Measurements from ENCODE around the gene RPS6KA5.

RPS6KA5 gene

GRCh38 chr14:90962505-90963109 is 97.8 kb downstream of the RPS6KA5 start:
- TF ChIP-seq, protein P1, sequence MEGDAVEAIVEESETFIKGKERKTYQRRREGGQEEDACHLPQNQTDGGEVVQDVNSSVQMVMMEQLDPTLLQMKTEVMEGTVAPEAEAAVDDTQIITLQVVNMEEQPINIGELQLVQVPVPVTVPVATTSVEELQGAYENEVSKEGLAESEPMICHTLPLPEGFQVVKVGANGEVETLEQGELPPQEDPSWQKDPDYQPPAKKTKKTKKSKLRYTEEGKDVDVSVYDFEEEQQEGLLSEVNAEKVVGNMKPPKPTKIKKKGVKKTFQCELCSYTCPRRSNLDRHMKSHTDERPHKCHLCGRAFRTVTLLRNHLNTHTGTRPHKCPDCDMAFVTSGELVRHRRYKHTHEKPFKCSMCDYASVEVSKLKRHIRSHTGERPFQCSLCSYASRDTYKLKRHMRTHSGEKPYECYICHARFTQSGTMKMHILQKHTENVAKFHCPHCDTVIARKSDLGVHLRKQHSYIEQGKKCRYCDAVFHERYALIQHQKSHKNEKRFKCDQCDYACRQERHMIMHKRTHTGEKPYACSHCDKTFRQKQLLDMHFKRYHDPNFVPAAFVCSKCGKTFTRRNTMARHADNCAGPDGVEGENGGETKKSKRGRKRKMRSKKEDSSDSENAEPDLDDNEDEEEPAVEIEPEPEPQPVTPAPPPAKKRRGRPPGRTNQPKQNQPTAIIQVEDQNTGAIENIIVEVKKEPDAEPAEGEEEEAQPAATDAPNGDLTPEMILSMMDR (IDR thresholded peaks at IDR 0.05; ENCODE audit: low read length): no peak
- TF ChIP-seq EZH2 (IDR thresholded peaks at IDR 0.05; ENCODE audit: borderline replicate concordance, low read length): no peak
- no peak overlapping the region for H3K9ac ChIP-seq (ENCODE audit: low read length)

GRCh38 chr14:90960818-90961217 is 99.6 kb downstream of the RPS6KA5 start:
- peaks cover 5% of the 10 kb centered on the region for H3K9me3 ChIP-seq (ENCODE audit: low read length)
- no peaks in the 10 kb centered on the region for H4K20me1 ChIP-seq (ENCODE audit: insufficient read depth, low read length)
- H3K4me2 ChIP-seq (ENCODE audit: low read length): no peak overlapping the region
- H3K4me3 ChIP-seq (ENCODE audit: low read depth, low read length, poor library complexity, severe bottlenecking): no peak overlapping the region
- no peaks in the 10 kb centered on the region for H3K36me3 ChIP-seq (ENCODE audit: insufficient read depth, low read length)
- no peak overlapping the region for H3K9ac ChIP-seq (ENCODE audit: low read length)
- H3K9me2 ChIP-seq (ENCODE audit: low read depth, low read length): no peaks in the 10 kb centered on the region
- H2AFZ ChIP-seq (ENCODE audit: low read length): no peak overlapping the region
- H3F3A ChIP-seq (ENCODE audit: insufficient read depth, low read length): no peaks in the 10 kb centered on the region
- no peak for TF ChIP-seq EZH2 (IDR thresholded peaks at IDR 0.05; ENCODE audit: borderline replicate concordance, low read length)
- TF ChIP-seq, protein P1 (IDR thresholded peaks at IDR 0.05; ENCODE audit: low read length): no peak
- H3K27me3 ChIP-seq (ENCODE audit: insufficient read depth, low read length): no peaks in the 10 kb centered on the region
- H3K4me1 ChIP-seq (ENCODE audit: insufficient read depth, low read length, severe bottlenecking): no peaks in the 10 kb centered on the region
- H3K79me2 ChIP-seq (ENCODE audit: insufficient read depth, low read length): no peaks in the 10 kb centered on the region
- no peak overlapping the region for H3K27ac ChIP-seq (ENCODE audit: low read depth, low read length, poor library complexity, severe bottlenecking)

More at GRCh38 chr14:90962505-90963109, 97.8 kb downstream of the RPS6KA5 start:
- Histone ChIP-seq H3K4me2 (ENCODE audit: low read length) (no peak overlapping the region), H3K36me3 (ENCODE audit: insufficient read depth, low read length) (no peaks in the 10 kb centered on the region), H3K4me1 (ENCODE audit: insufficient read depth, low read length, severe bottlenecking) (no peaks in the 10 kb centered on the region), H3K27me3 (ENCODE audit: insufficient read depth, low read length) (no peaks in the 10 kb centered on the region), H3F3A (ENCODE audit: insufficient read depth, low read length) (no peaks in the 10 kb centered on the region), H4K20me1 (ENCODE audit: insufficient read depth, low read length) (no peaks in the 10 kb centered on the region), H3K9me3 (ENCODE audit: low read length) (no peaks in the 10 kb centered on the region), H3K9me2 (ENCODE audit: low read depth, low read length) (no peaks in the 10 kb centered on the region), H3K27ac (ENCODE audit: low read depth, low read length, poor library complexity, severe bottlenecking) (no peak overlapping the region), H2AFZ (ENCODE audit: low read length) (no peak overlapping the region), H3K79me2 (ENCODE audit: insufficient read depth, low read length) (no peaks in the 10 kb centered on the region), H3K4me3 (ENCODE audit: low read depth, low read length, poor library complexity, severe bottlenecking) (no peak overlapping the region)

DNA sequence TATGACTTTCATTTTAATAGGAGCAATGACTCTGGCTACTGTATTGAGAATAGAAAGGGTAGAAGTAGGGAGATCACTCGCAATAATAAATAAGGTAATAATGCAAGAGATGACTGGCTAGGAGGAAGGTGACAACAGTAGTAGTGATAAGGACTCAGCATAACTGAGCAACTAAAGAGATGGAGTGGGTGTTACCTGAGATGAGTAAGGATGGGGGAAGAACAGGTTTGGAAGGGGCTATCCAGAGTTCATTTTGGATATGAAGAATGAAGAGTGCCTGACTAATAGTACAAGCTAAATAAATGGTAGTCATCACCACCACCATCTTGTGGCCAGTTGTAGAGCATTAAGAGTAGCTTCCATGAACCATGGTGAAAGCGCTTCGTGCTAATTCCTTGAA is 101.1 kb downstream of the RPS6KA5 start:
- Histone ChIP-seq H3K27me3 (ENCODE audit: insufficient read depth, low read length) (no peaks in the 10 kb centered on the region), H3K4me2 (ENCODE audit: low read length) (no peak overlapping the region), H3K79me2 (ENCODE audit: insufficient read depth, low read length) (no peaks in the 10 kb centered on the region), H2AFZ (ENCODE audit: low read length) (no peak overlapping the region), H3K36me3 (ENCODE audit: insufficient read depth, low read length) (no peaks in the 10 kb centered on the region), H3K9me2 (ENCODE audit: low read depth, low read length) (no peaks in the 10 kb centered on the region), H3F3A (ENCODE audit: insufficient read depth, low read length) (no peaks in the 10 kb centered on the region), H3K4me3 (ENCODE audit: low read depth, low read length, poor library complexity, severe bottlenecking) (no peak overlapping the region), H3K9ac (ENCODE audit: low read length) (no peak overlapping the region), H3K4me1 (ENCODE audit: insufficient read depth, low read length, severe bottlenecking) (no peaks in the 10 kb centered on the region), H3K27ac (ENCODE audit: low read depth, low read length, poor library complexity, severe bottlenecking) (no peak overlapping the region), H3K9me3 (ENCODE audit: low read length) (peaks cover 8% of the 10 kb centered on the region), H4K20me1 (ENCODE audit: insufficient read depth, low read length) (no peaks in the 10 kb centered on the region)
- TF ChIP-seq, protein P1 (IDR thresholded peaks at IDR 0.05; ENCODE audit: low read length): no peak
- no peak for TF ChIP-seq EZH2 (IDR thresholded peaks at IDR 0.05; ENCODE audit: borderline replicate concordance, low read length)
